Endothelial cell of umbilical vein (primary cell): ENCODE data around the gene UVRAG. TPM values are rescaled to one million over a fixed set of nuclear protein-coding genes. Genes with fewer than 3 reads are reported as not detected.

Experiments
- BruUV-seq: library from RNA; stranded (reverse); fragments of 400-500 nt; replicated peaks from 2 replicates; lab custom pipeline; 2021; lab: Mats Ljungman, UMichigan
- CTCF ChIA-PET: fragments of 300-600, 350-600 bp; sonication (Branson Sonifier 250); formaldehyde crosslinking; loops from one replicate; lab custom pipeline; 2021; ENCODE audit warnings: antibody characterized with exemption, inconsistent platforms; lab: Charles Lee
- POLR2A ChIA-PET: fragments of 300-600, 350-600 bp; sonication (Branson Sonifier 250); formaldehyde crosslinking; loops from one replicate; lab custom pipeline; 2021; ENCODE audit warnings: antibody characterized with exemption, inconsistent platforms; lab: Charles Lee
- DNase-seq: peaks from one replicate; pipeline ENCODE4 v3.0.0-alpha.2; 2011; ENCODE audit warnings: low read depth, low spot score
- FAIRE-seq: peaks from 2 replicates; lab custom pipeline; 2011; peaks lifted over from hg19 to GRCh38; lab: Jason Lieb, UNC
- H2AFZ ChIP-seq: 2 replicates; pipeline ENCODE4 v1.6.0; 2012; ENCODE audit warnings: low read depth, low read length, control low read depth, inconsistent platforms
- H3K27ac ChIP-seq: 2 replicates; pipeline ENCODE4 v1.5.1; 2011; ENCODE audit warnings: low read depth, mild to moderate bottlenecking, control low read depth, low read length, moderate library complexity; ENCODE audit not compliant: insufficient read depth
- H3K27me3 ChIP-seq, 2 experiments: 2 replicates each; pipeline versions ENCODE4 v1.6.0 to v1.6.1; 2011; ENCODE audit warnings: low read length in 2 of 2, mixed read lengths in 1 of 2; ENCODE audit not compliant: control insufficient read depth in 2 of 2, insufficient read depth in 2 of 2
- H3K36me3 ChIP-seq, 2 experiments: 2 replicates in 1 of 2; 3 replicates in 1 of 2; pipeline ENCODE4 v1.5.1; 2011; ENCODE audit warnings: low read length in 2 of 2, mild to moderate bottlenecking in 1 of 2, moderate library complexity in 1 of 2; ENCODE audit not compliant: control insufficient read depth in 2 of 2, insufficient read depth in 2 of 2; ENCODE audit errors: extremely low read depth in 1 of 2
- H3K4me1 ChIP-seq: 3 replicates; pipeline ENCODE4 v1.5.1; 2011; ENCODE audit warnings: mild to moderate bottlenecking, low read length; ENCODE audit not compliant: control insufficient read depth, insufficient read depth; ENCODE audit errors: extremely low read depth
- H3K4me2 ChIP-seq: 2 replicates; pipeline ENCODE4 v1.6.1; 2011; ENCODE audit warnings: low read length, control low read depth, mixed read lengths; ENCODE audit not compliant: insufficient read depth
- H3K4me3 ChIP-seq, 3 experiments: fragments of 200-600 bp in 1 of 3; sonication (generic), shearing (Covaris generic) in 1 of 3; replicated peaks in 1 of 3; 2 replicates each; pipeline ENCODE4 v1.5.1; 2011 to 2016; ENCODE audit warnings: control low read depth in 3 of 3, low read length in 3 of 3, mild to moderate bottlenecking in 2 of 3, inconsistent platforms in 1 of 3, low read depth in 1 of 3, moderate library complexity in 1 of 3; ENCODE audit not compliant: insufficient read depth in 1 of 3
- H3K79me2 ChIP-seq: 2 replicates; pipeline ENCODE4 v1.6.0; 2012; ENCODE audit warnings: low read length, inconsistent platforms; ENCODE audit not compliant: control insufficient read depth, insufficient read depth
- H3K9ac ChIP-seq: replicated peaks from 2 replicates; pipeline ENCODE3; 2011; ENCODE audit warnings: low read length, control low read depth; ENCODE audit not compliant: insufficient read depth; ENCODE audit errors: extremely low read depth
- H3K9me1 ChIP-seq: replicated peaks from 3 replicates; pipeline ENCODE4 v1.6.0; 2011; ENCODE audit warnings: mild to moderate bottlenecking, low read length; ENCODE audit not compliant: control insufficient read depth, insufficient read depth; ENCODE audit errors: extremely low read depth
- H3K9me3 ChIP-seq: replicated peaks from 2 replicates; pipeline ENCODE4 v1.5.1; 2012; ENCODE audit warnings: low read length, inconsistent platforms; ENCODE audit not compliant: control insufficient read depth, insufficient read depth
- H4K20me1 ChIP-seq: replicated peaks from 2 replicates; pipeline ENCODE3; 2011; ENCODE audit warnings: mild to moderate bottlenecking, low read length; ENCODE audit not compliant: control insufficient read depth, insufficient read depth; ENCODE audit errors: extremely low read depth
- CTCF ChIP-seq, 2 donors: IDR thresholded peaks; 1 replicate in 1 of 2; 2 replicates in 1 of 2; pipeline ENCODE4 v1.5.1; 2011; ENCODE audit warnings: low read length in 2 of 2, mild to moderate bottlenecking in 2 of 2, moderate library complexity in 2 of 2, control low read depth in 1 of 2, inconsistent platforms in 1 of 2, low read depth in 1 of 2; ENCODE audit not compliant: insufficient read depth in 1 of 2; ENCODE audit errors: extremely low read depth in 1 of 2
- EZH2 ChIP-seq: IDR thresholded peaks from 2 replicates; pipeline ENCODE4 v1.6.1; 2012; ENCODE audit warnings: borderline replicate concordance, low read depth, mild to moderate bottlenecking, moderate library complexity, low read length, inconsistent platforms; ENCODE audit not compliant: severe bottlenecking
- FOS ChIP-seq: IDR thresholded peaks from 2 replicates; pipeline ENCODE4 v1.6.1; 2011; ENCODE audit warnings: mild to moderate bottlenecking, low read length, moderate library complexity, borderline replicate concordance; ENCODE audit not compliant: insufficient read depth
- GATA2 ChIP-seq: IDR thresholded peaks from 2 replicates; pipeline ENCODE4 v1.7.0; 2011; ENCODE audit warnings: low read depth, mild to moderate bottlenecking, moderate library complexity, mixed read lengths, low read length; ENCODE audit not compliant: insufficient read length, insufficient read depth
- JUN ChIP-seq: IDR thresholded peaks from 2 replicates; pipeline ENCODE4 v1.6.1; 2011; ENCODE audit warnings: borderline replicate concordance, low read depth; ENCODE audit not compliant: insufficient read length, insufficient read depth
- MYC ChIP-seq: IDR thresholded peaks from one replicate; pipeline ENCODE4 v1.6.1; 2011; ENCODE audit warnings: mild to moderate bottlenecking, low read depth, low read length
- POLR2A ChIP-seq: IDR thresholded peaks from 2 replicates; pipeline ENCODE4 v1.6.1; 2012; ENCODE audit warnings: low read depth, mild to moderate bottlenecking, control low read depth, low read length
- POLR2AphosphoS5 ChIP-seq: IDR thresholded peaks from 2 replicates; pipeline ENCODE4 v1.6.1; 2012; ENCODE audit warnings: low read depth, mild to moderate bottlenecking, control low read depth, low read length, moderate library complexity; ENCODE audit not compliant: insufficient read depth
- dilution Hi-C: fragments of 300-500 bp; cut with MboI; formaldehyde crosslinking; loops from one replicate; pipeline ENCODE4 v1.15.0; 2019; ENCODE audit warnings: low sequenced_read_pairs; ENCODE audit not compliant: extremely low pct_ligation_motif_present
- intact Hi-C: fragments of 100-400 bp; cut with micrococcal nuclease; formaldehyde crosslinking; loops from one replicate; pipeline ENCODE4 v1.10.0; 2022
- polyA plus RNA-seq, 4 experiments: library from polyadenylated mRNA; depleted of rRNA in 3 of 4; stranded (reverse) in 3 of 4; unstranded in 1 of 4; fragments of >200 nt; gene quantifications; 2 replicates each; pipeline versions ENCODE4 v1.2.1 to v1.2.3, GENCODE V29; 2011 to 2012; ENCODE audit warnings: missing spikeins in 1 of 4
- total RNA-seq: library from RNA; stranded (reverse); gene quantifications from 2 replicates; pipeline ENCODE4 v1.2.3, GENCODE V29; 2021
- TF ChIP-seq, protein P1 (sequence below): IDR thresholded peaks from 2 replicates; pipeline ENCODE4 v1.6.1; 2011; ENCODE audit not compliant: insufficient read depth, insufficient read length

The UVRAG gene
- total and polyA plus RNA-seq, 2 donors (not counting 3 experiments of a cell fraction or from before 2014, with no cell fraction given) = 21.2 to 65.6 TPM

GRCh38 chr11:76103460-76103859 lies 288.4 kb downstream of the UVRAG start:
- no peak for DNase-seq
- H2AFZ ChIP-seq = no peak overlapping the region
- H3K79me2 ChIP-seq = peaks cover 8% of the 10 kb centered on the region
- H3K4me3 ChIP-seq = no peak overlapping the region
- H3K9ac ChIP-seq = no peak overlapping the region
- peaks cover 12% of the 10 kb centered on the region for H3K4me1 ChIP-seq
- H3K9me3 ChIP-seq = no peaks in the 10 kb centered on the region
- dilution Hi-C loops = no loop called here
- POLR2A ChIA-PET = no interaction called here
- no peaks in the 10 kb centered on the region for H3K27me3 ChIP-seq
- no peaks in the 10 kb centered on the region for H4K20me1 ChIP-seq
- FAIRE-seq = no peak
- no peaks in the 10 kb centered on the region for H3K9me1 ChIP-seq
- CTCF ChIA-PET = interaction anchor here (0.5 to 2.0 kb wide), 5 partner anchors 17 to 49 kb away, joined by 3 to 6 read pairs (median 3); no protein-coding TSS in a partner anchor
- BruUV-seq = no TSS peak
- no peak overlapping the region for H3K4me2 ChIP-seq
- H3K27ac ChIP-seq = no peak overlapping the region
- intact Hi-C loops = no loop called here
- H3K36me3 ChIP-seq = no peaks in the 10 kb centered on the region
- TF ChIP-seq GATA2 = no peak
- no peak for TF ChIP-seq JUN
- TF ChIP-seq CTCF (IDR thresholded peaks at IDR 0.05; ENCODE audit: extremely low read depth in 1 of 2, insufficient read depth in 1 of 2, low read depth in 1 of 2, low read length in 2 of 2) = no peak
- TF ChIP-seq MYC = no peak
- no peak for TF ChIP-seq POLR2AphosphoS5
- no peak for TF ChIP-seq EZH2
- TF ChIP-seq FOS = no peak
- TF ChIP-seq, protein P1, sequence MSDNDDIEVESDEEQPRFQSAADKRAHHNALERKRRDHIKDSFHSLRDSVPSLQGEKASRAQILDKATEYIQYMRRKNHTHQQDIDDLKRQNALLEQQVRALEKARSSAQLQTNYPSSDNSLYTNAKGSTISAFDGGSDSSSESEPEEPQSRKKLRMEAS = no peak
- no peak for TF ChIP-seq POLR2A
